Glutamatergic neuron (in vitro differentiated cells): ENCODE measurements around the gene ZNF469. TPM values are rescaled to one million over a fixed set of nuclear protein-coding genes. Genes with fewer than 3 reads are reported as not detected.

Experiments
- DNase-seq: peaks from one replicate; pipeline ENCODE4 v3.0.0; 2022
- H3K27ac Mint-ChIP-seq: one replicate; pipeline ENCODE4 v1.8.0; 2020; ENCODE audit warnings: mild to moderate bottlenecking, mixed read lengths, inconsistent platforms; ENCODE audit not compliant: unreplicated experiment
- H3K27me3 Mint-ChIP-seq: one replicate; pipeline ENCODE4 v1.8.0; 2020; ENCODE audit warnings: mild to moderate bottlenecking, moderate library complexity, mixed read lengths, inconsistent platforms; ENCODE audit not compliant: unreplicated experiment
- H3K36me3 Mint-ChIP-seq: one replicate; pipeline ENCODE4 v1.8.0; 2020; ENCODE audit warnings: mild to moderate bottlenecking, mixed read lengths, inconsistent platforms; ENCODE audit not compliant: unreplicated experiment
- H3K4me1 Mint-ChIP-seq: one replicate; pipeline ENCODE4 v1.8.0; 2020; ENCODE audit warnings: mild to moderate bottlenecking, low read depth, mixed read lengths, inconsistent platforms; ENCODE audit not compliant: unreplicated experiment
- H3K4me3 Mint-ChIP-seq: one replicate; pipeline ENCODE4 v1.8.0; 2020; ENCODE audit warnings: mild to moderate bottlenecking, mixed read lengths, inconsistent platforms; ENCODE audit not compliant: unreplicated experiment
- H3K9me3 Mint-ChIP-seq: one replicate; pipeline ENCODE4 v1.8.0; 2020; ENCODE audit warnings: mild to moderate bottlenecking, moderate library complexity, mixed read lengths, inconsistent platforms; ENCODE audit not compliant: unreplicated experiment
- CTCF ChIP-seq: fragments of 200-600 bp; sonication (generic); IDR thresholded peaks from one replicate; pipeline ENCODE4 v1.5.0; 2021; ENCODE audit not compliant: partially characterized antibody, unreplicated experiment
- total RNA-seq: library from RNA; stranded (reverse); fragmentation: NEBNext Ultra II Directional; extraction: Animal tissue kit (Norgen Biotek cat#: 25700); gene quantifications from one replicate; pipeline ENCODE4 v1.2.1, GENCODE V29; 2021; ENCODE audit not compliant: unreplicated experiment

Gene ZNF469
- total RNA-seq, 1 donor from 2014 or later, result 0.56 TPM

DNA sequence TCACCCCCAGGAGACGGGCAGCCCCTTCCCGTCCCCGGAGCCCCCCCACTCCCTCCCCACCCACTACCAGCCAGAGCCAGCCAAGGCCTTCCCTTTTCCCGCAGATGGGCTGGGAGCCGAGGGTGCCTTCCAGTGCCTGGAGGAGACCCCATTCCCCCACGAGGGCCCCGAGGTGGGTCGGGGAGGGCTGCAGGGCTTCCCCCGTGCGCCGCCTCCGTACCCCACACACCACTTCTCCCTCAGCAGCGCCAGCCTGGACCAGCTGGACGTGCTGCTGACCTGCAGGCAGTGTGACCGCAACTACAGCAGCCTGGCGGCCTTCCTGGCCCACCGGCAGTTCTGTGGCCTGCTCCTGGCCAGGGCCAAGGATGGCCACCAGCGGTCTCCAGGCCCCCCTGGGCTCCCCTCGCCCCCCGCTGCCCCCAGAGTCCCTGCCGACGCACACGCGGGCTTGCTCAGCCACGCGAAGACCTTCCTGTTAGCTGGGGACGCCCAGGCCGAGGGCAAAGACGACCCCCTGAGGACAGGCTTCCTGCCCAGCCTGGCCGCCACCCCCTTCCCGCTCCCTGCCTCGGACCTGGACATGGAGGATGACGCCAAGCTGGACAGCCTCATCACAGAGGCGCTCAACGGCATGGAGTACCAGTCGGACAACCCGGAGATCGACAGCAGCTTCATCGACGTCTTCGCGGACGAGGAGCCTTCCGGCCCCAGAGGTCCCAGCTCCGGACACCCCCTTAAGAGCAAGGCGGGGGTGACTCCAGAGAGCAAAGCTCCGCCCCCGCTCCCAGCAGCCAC, 46.8 kb downstream of the ZNF469 start:
- Mint-ChIP-seq H3K36me3 (no peaks in the 10 kb centered on the region), H3K27me3 (no peaks in the 10 kb centered on the region), H3K9me3 (peaks cover 3% of the 10 kb centered on the region), H3K4me1 (no peaks in the 10 kb centered on the region), H3K4me3 (no peak overlapping the region), H3K27ac (no peak overlapping the region)
- no peak for DNase-seq
- TF ChIP-seq CTCF, result no peak

DNA sequence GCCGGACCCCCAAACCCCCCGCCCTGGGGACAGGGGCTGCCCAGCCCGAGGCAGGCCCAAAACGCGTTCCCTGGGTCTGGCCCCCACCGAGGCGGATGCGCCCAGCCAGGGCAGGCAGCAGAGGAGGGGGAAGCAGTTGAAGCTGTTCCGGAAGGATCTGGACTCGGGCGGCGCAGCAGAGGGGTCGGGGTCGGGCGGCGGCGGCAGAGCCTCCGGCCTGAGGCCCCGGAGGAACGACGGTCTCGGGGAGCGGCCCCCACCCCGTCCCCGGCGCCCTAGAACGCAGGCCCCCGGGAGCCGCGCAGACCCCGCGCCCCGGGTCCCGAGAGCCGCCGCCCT, 47.4 kb downstream of the ZNF469 start:
- Mint-ChIP-seq H3K36me3 (no peaks in the 10 kb centered on the region), H3K9me3 (peaks cover 3% of the 10 kb centered on the region), H3K4me1 (no peaks in the 10 kb centered on the region), H3K4me3 (no peak overlapping the region), H3K27ac (no peak overlapping the region), H3K27me3 (no peaks in the 10 kb centered on the region)
- no peak for TF ChIP-seq CTCF
- no peak for DNase-seq

- no peaks in the 10 kb centered on the region for H3K36me3 Mint-ChIP-seq
- H3K9me3 Mint-ChIP-seq, result peaks cover 3% of the 10 kb centered on the region
- peaks cover 2% of the 10 kb centered on the region for H3K27me3 Mint-ChIP-seq
- no peak overlapping the region for H3K27ac Mint-ChIP-seq
- no peak overlapping the region for H3K4me3 Mint-ChIP-seq
- TF ChIP-seq CTCF, result no peak
- no peak for DNase-seq
- no peaks in the 10 kb centered on the region for H3K4me1 Mint-ChIP-seq
These were observed 48.0 kb downstream of the ZNF469 start for GRCh38 chr16:88430524-88431446.

GRCh38 chr16:88431651-88432050, 48.9 kb downstream of the ZNF469 start:
- peaks cover 3% of the 10 kb centered on the region for H3K9me3 Mint-ChIP-seq
- H3K4me1 Mint-ChIP-seq, result no peaks in the 10 kb centered on the region
- TF ChIP-seq CTCF, result no peak
- DNase-seq, result no peak
- H3K36me3 Mint-ChIP-seq, result no peaks in the 10 kb centered on the region
- H3K27ac Mint-ChIP-seq, result no peak overlapping the region
- H3K4me3 Mint-ChIP-seq, result no peak overlapping the region
- H3K27me3 Mint-ChIP-seq, result peaks cover 2% of the 10 kb centered on the region

DNA sequence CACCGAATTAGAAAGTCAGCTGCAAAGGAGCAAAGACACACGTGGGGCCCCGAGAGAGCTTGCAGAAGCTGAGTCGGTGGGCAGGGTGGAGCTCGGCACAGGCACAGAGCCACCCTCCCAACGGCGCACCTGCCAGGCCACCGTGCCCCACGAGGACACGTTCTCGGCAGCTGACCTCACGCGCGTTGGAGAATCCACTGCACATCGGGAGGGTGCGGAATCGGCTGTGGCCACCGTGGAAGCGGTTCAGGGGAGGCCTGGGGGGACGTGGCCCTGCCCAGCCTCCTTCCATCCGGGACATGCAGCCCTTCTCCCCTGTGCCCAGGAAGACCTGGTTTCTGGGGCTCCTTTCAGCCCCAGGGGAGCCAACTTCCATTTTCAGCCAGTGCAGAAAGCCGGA, 49.4 kb downstream of the ZNF469 start:
- no peaks in the 10 kb centered on the region for H3K4me1 Mint-ChIP-seq
- H3K4me3 Mint-ChIP-seq, result no peak overlapping the region
- H3K27ac Mint-ChIP-seq, result no peak overlapping the region
- DNase-seq, result no peak
- TF ChIP-seq CTCF, result no peak
- H3K27me3 Mint-ChIP-seq, result peaks cover 2% of the 10 kb centered on the region
- H3K36me3 Mint-ChIP-seq, result no peaks in the 10 kb centered on the region
- H3K9me3 Mint-ChIP-seq, result peaks cover 3% of the 10 kb centered on the region
